ENCODE results near the gene DPP7. TPM values are rescaled to one million over a fixed set of nuclear protein-coding genes. Genes with fewer than 3 reads are reported as not detected.

Gene DPP7
- total RNA-seq, 1 experiment from 2014 or later = 291 TPM

- ATAC-seq (0 out of 2 replicates have a peak, but pooled peaks have one; percentile 7), DNase-seq (ENCODE audit: low read depth, low spot score) (no peak)
- Histone ChIP-seq H3K4me1 (ENCODE audit: control insufficient read depth in 1 of 2, insufficient read depth in 2 of 2, low read length in 2 of 2) (no peaks in the 10 kb centered on the region), H3K9me2 (ENCODE audit: insufficient read depth) (no peaks in the 10 kb centered on the region), H3K27me3 (ENCODE audit: insufficient read depth, low read length) (no peaks in the 10 kb centered on the region), H3K9me3 (ENCODE audit: control insufficient read depth in 1 of 2, insufficient read depth in 1 of 2, low read depth in 1 of 2, low read length in 2 of 2) (peaks cover 0 to 17% of the 10 kb centered on the region in 2 experiments; a peak in 1 of 4 replicates), H3K79me2 (ENCODE audit: insufficient read depth, low read length) (0 out of 2 replicates have a peak, but pooled peaks cover under 1% of the 10 kb centered on the region), H2AFZ (ENCODE audit: low read depth, low read length, poor library complexity, severe bottlenecking) (no peak overlapping the region), H3K36me3 (ENCODE audit: control insufficient read depth in 1 of 2, insufficient read depth in 2 of 2, low read length in 2 of 2) (peaks cover 8 to 58% of the 10 kb centered on the region in 2 experiments), H3K4me3 (replicated peaks in 1 of 2; ENCODE audit: low read depth in 1 of 2, low read length in 2 of 2) (no peak overlapping the region), H3K4me2 (ENCODE audit: low read length) (no peak overlapping the region), H3K9ac (ENCODE audit: low read length) (no peak overlapping the region), H3K27ac (ENCODE audit: low read depth, low read length) (no peak overlapping the region; the same call in 1 of the 2 replicates), H4K20me1 (ENCODE audit: insufficient read depth) (no peaks in the 10 kb centered on the region)
- ChIA-PET RAD21 (ENCODE audit: low non-redundant PET in 1 of 2, low total read pairs in 2 of 2, uncharacterized antibody in 2 of 2, unreplicated experiment in 2 of 2) (no interaction called here), CTCF (no interaction called here), POLR2A (no interaction called here)
- intact Hi-C loops (cut with micrococcal nuclease) = no loop called here
- TF ChIP-seq POLR2AphosphoS5 (IDR thresholded peaks at IDR 0.05; ENCODE audit: low read depth, low read length) = no peak
- no peak for TF ChIP-seq SIN3A (IDR thresholded peaks at IDR 0.05; ENCODE audit: low read depth)
- no peak for TF ChIP-seq ATF3 (IDR thresholded peaks at IDR 0.05)
- TF ChIP-seq EZH2phosphoT487 (IDR thresholded peaks at IDR 0.05; ENCODE audit: borderline replicate concordance) = no peak
- TF ChIP-seq EZH2 (IDR thresholded peaks at IDR 0.05) = no peak
- no peak for TF ChIP-seq CEBPB (IDR thresholded peaks at IDR 0.05; ENCODE audit: low read depth)
- TF ChIP-seq RAD21 (IDR thresholded peaks at IDR 0.05; ENCODE audit: low read depth) = no peak
- TF ChIP-seq ZBTB33 (IDR thresholded peaks at IDR 0.05; ENCODE audit: extremely low read depth, insufficient replicate concordance, low read length) = no peak
- TF ChIP-seq TCF7L2 (IDR thresholded peaks at IDR 0.05; ENCODE audit: borderline replicate concordance, extremely low read depth, insufficient read depth, insufficient read length) = no peak
- no peak for TF ChIP-seq ELF1 (IDR thresholded peaks at IDR 0.05; ENCODE audit: borderline replicate concordance, low read depth)
- no peak for TF ChIP-seq FOSL1 (IDR thresholded peaks at IDR 0.05; ENCODE audit: low read depth)
- TF ChIP-seq CBX3 (IDR thresholded peaks at IDR 0.05; ENCODE audit: low read depth) = no peak
- TF ChIP-seq MAX (IDR thresholded peaks at IDR 0.05) = no peak
- no peak for TF ChIP-seq ZFX (IDR thresholded peaks at IDR 0.05)
- no peak for TF ChIP-seq JUND (IDR thresholded peaks at IDR 0.05)
- no peak for TF ChIP-seq SP1 (IDR thresholded peaks at IDR 0.05; ENCODE audit: low read depth)
- no peak for TF ChIP-seq ZNF274 (IDR thresholded peaks at IDR 0.05; ENCODE audit: low read depth, low read length)
- no peak for TF ChIP-seq REST (IDR thresholded peaks at IDR 0.05; ENCODE audit: low read depth)
- TF ChIP-seq POLR2A (IDR thresholded peaks at IDR 0.05; ENCODE audit: borderline replicate concordance, extremely low read depth, insufficient read depth, insufficient read length) = no peak
- no TSS peak for BruUV-seq (replicated peaks)
These were observed 7.8 kb downstream of the DPP7 start for GRCh38 chr9:137106662-137107250.
